ENCODE measurements around the gene OSBPL5.

Gene OSBPL5

GRCh38 chr11:3162410-3163240 is 2.5 kb downstream of the OSBPL5 start:
- no peak for DNase-seq (ENCODE audit: low spot score)

GRCh38 chr11:3161720-3162409 is 3.2 kb downstream of the OSBPL5 start:
- no peak for DNase-seq (ENCODE audit: low spot score)

- DNase-seq (ENCODE audit: low spot score), result no peak
Measured at GRCh38 chr11:3161309-3161708, 3.8 kb downstream of the OSBPL5 start.

- peak; percentile 94 for DNase-seq (ENCODE audit: low spot score)
Measured at GRCh38 chr11:3160252-3161031, 4.7 kb downstream of the OSBPL5 start.

GRCh38 chr11:3159296-3160190 is 5.6 kb downstream of the OSBPL5 start:
- no peak for DNase-seq (ENCODE audit: low spot score)

GRCh38 chr11:3158821-3159220 is 6.3 kb downstream of the OSBPL5 start:
- no peak for DNase-seq (ENCODE audit: low spot score)

- DNase-seq (ENCODE audit: low spot score), result no peak
Measured at GRCh38 chr11:3158131-3158591, 6.9 kb downstream of the OSBPL5 start.

- no peak for DNase-seq (ENCODE audit: low spot score)
Measured at GRCh38 chr11:3157381-3158130, 7.6 kb downstream of the OSBPL5 start.

GRCh38 chr11:3156661-3157311 is 8.3 kb downstream of the OSBPL5 start:
- DNase-seq (ENCODE audit: low spot score), result no peak

- no peak for DNase-seq (ENCODE audit: low spot score)
Measured at GRCh38 chr11:3156282-3156660, 8.8 kb downstream of the OSBPL5 start.

GRCh38 chr11:3155691-3156258 is 9.3 kb downstream of the OSBPL5 start:
- DNase-seq (ENCODE audit: low spot score), result no peak

GRCh38 chr11:3155216-3155615 is 9.9 kb downstream of the OSBPL5 start:
- DNase-seq (ENCODE audit: low spot score), result no peak

- DNase-seq (ENCODE audit: low spot score), result no peak
Measured at GRCh38 chr11:3154001-3154599, 11.0 kb downstream of the OSBPL5 start.

- no peak for DNase-seq (ENCODE audit: low spot score)
Measured at GRCh38 chr11:3153291-3153861, 11.7 kb downstream of the OSBPL5 start.

- no peak for DNase-seq (ENCODE audit: low spot score)
Measured at GRCh38 chr11:3152471-3153110, 12.5 kb downstream of the OSBPL5 start.

GRCh38 chr11:3150726-3151125 is 14.4 kb downstream of the OSBPL5 start:
- DNase-seq (ENCODE audit: low spot score), result no peak

GRCh38 chr11:3149852-3150188 is 15.3 kb downstream of the OSBPL5 start:
- DNase-seq (ENCODE audit: low spot score), result no peak

- no peak for DNase-seq (ENCODE audit: low spot score)
Measured at GRCh38 chr11:3148990-3149851, 15.9 kb downstream of the OSBPL5 start.

All from RKO (cell line).